ENCODE measurements around the gene GALK2.

DNA sequence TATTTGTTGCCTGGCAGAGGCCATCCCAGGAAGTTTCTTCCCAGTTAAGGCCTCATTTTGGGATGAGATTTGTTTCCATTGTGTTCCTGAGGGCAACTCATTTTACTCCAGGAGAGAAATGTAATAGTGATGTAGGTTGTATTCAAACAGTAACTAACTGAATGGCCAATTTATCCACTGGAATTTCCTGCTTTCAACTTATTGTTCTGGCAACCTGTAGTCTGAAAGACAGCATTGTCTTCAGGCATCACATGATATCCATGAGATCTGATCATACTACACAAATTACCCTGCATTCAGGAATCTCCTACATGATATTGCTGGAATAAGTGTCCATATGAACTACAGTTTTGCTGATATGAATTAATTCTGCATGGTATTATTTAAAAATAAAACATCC, 173.5 kb downstream of the GALK2 start:
- TF ChIP-seq POLR2A (IDR thresholded peaks at IDR 0.05; ENCODE audit: low read depth, low read length) (no peak), POLR2AphosphoS5 (IDR thresholded peaks at IDR 0.05; ENCODE audit: low read depth, low read length) (no peak), TAF1 (IDR thresholded peaks at IDR 0.05; ENCODE audit: borderline replicate concordance, low read depth, low read length) (no peak)
